Hematopoietic multipotent progenitor cell treated with erythropoietin and hydrocortisone succinate and interleukin-3 and kit ligand, for 17 days (in vitro differentiated cells): ENCODE measurements around the gene KRT78.

ENCODE experiments used
- DNase-seq: peaks from one replicate; pipeline ENCODE4 v3.0.0-alpha.2; 2015; ENCODE audit warnings: low spot score

The KRT78 gene

GRCh38 chr12:52838609-52839435 is 10.0 kb downstream of the KRT78 start:
- DNase-seq = no peak

GRCh38 chr12:52837781-52838608 is 10.8 kb downstream of the KRT78 start:
- no peak for DNase-seq

GRCh38 chr12:52837413-52837741 is 11.4 kb downstream of the KRT78 start:
- DNase-seq = no peak

- no peak for DNase-seq
Observed at GRCh38 chr12:52836491-52837412, 12.0 kb downstream of the KRT78 start.

- no peak for DNase-seq
Observed at GRCh38 chr12:52836042-52836466, 12.7 kb downstream of the KRT78 start.

- DNase-seq = no peak
Observed at GRCh38 chr12:52835271-52836041, 13.3 kb downstream of the KRT78 start.

- DNase-seq = no peak
Observed at GRCh38 chr12:52834727-52835001, 14.1 kb downstream of the KRT78 start.

- no peak for DNase-seq
Observed at GRCh38 chr12:52833922-52834726, 14.7 kb downstream of the KRT78 start, which contains the start of gene KRT79. Gene KRT79, minus strand, starts transcription at chr12:52834311. Its CDS starts 51 bp downstream, at chr12:52834260.

- DNase-seq = no peak
Observed at GRCh38 chr12:52832985-52833905, 15.5 kb downstream of the KRT78 start.

- DNase-seq = no peak
Observed at GRCh38 chr12:52832451-52832850, 16.3 kb downstream of the KRT78 start.

GRCh38 chr12:52831251-52831650 is 17.5 kb downstream of the KRT78 start:
- DNase-seq = no peak

- no peak for DNase-seq
Observed at GRCh38 chr12:52829986-52830770, 18.6 kb downstream of the KRT78 start.

GRCh38 chr12:52828591-52829021 is 20.2 kb downstream of the KRT78 start:
- no peak for DNase-seq

GRCh38 chr12:52828156-52828555 is 20.6 kb downstream of the KRT78 start:
- DNase-seq = no peak

- no peak for DNase-seq
Observed at GRCh38 chr12:52827499-52828090, 21.2 kb downstream of the KRT78 start.

GRCh38 chr12:52826611-52827498 is 21.9 kb downstream of the KRT78 start:
- no peak for DNase-seq

GRCh38 chr12:52825961-52826360 is 22.8 kb downstream of the KRT78 start:
- DNase-seq = no peak
